Glutamatergic neuron (in vitro differentiated cells): Measurements from ENCODE around the gene FAM162B. TPM values are rescaled to one million over a fixed set of nuclear protein-coding genes. Genes with fewer than 3 reads are reported as not detected.
A peak's percentile ranks its signal among the peaks of the same experiment; 100 is the strongest.

Experiments
- DNase-seq: peaks from one replicate; pipeline ENCODE4 v3.0.0; 2022
- H3K27ac Mint-ChIP-seq: one replicate; pipeline ENCODE4 v1.8.0; 2020; ENCODE audit warnings: mild to moderate bottlenecking, mixed read lengths, inconsistent platforms; ENCODE audit not compliant: unreplicated experiment
- H3K27me3 Mint-ChIP-seq: one replicate; pipeline ENCODE4 v1.8.0; 2020; ENCODE audit warnings: mild to moderate bottlenecking, moderate library complexity, mixed read lengths, inconsistent platforms; ENCODE audit not compliant: unreplicated experiment
- H3K36me3 Mint-ChIP-seq: one replicate; pipeline ENCODE4 v1.8.0; 2020; ENCODE audit warnings: mild to moderate bottlenecking, mixed read lengths, inconsistent platforms; ENCODE audit not compliant: unreplicated experiment
- H3K4me1 Mint-ChIP-seq: one replicate; pipeline ENCODE4 v1.8.0; 2020; ENCODE audit warnings: mild to moderate bottlenecking, low read depth, mixed read lengths, inconsistent platforms; ENCODE audit not compliant: unreplicated experiment
- H3K4me3 Mint-ChIP-seq: one replicate; pipeline ENCODE4 v1.8.0; 2020; ENCODE audit warnings: mild to moderate bottlenecking, mixed read lengths, inconsistent platforms; ENCODE audit not compliant: unreplicated experiment
- H3K9me3 Mint-ChIP-seq: one replicate; pipeline ENCODE4 v1.8.0; 2020; ENCODE audit warnings: mild to moderate bottlenecking, moderate library complexity, mixed read lengths, inconsistent platforms; ENCODE audit not compliant: unreplicated experiment
- total RNA-seq: library from RNA; stranded (reverse); fragmentation: NEBNext Ultra II Directional; extraction: Animal tissue kit (Norgen Biotek cat#: 25700); gene quantifications from one replicate; pipeline ENCODE4 v1.2.1, GENCODE V29; 2021; ENCODE audit not compliant: unreplicated experiment
- TF ChIP-seq, protein P1 (sequence below): fragments of 200-600 bp; sonication (generic); IDR thresholded peaks from one replicate; pipeline ENCODE4 v1.5.0; 2021; ENCODE audit not compliant: partially characterized antibody, unreplicated experiment

The FAM162B gene
- total RNA-seq, 1 donor from 2014 or later = not detected

GRCh38 chr6:116793224-116793623 is 27.7 kb upstream of the FAM162B start:
- H3K27ac Mint-ChIP-seq = no peak overlapping the region
- H3K36me3 Mint-ChIP-seq = no peaks in the 10 kb centered on the region
- H3K27me3 Mint-ChIP-seq = peaks cover 2% of the 10 kb centered on the region
- TF ChIP-seq, protein P1, sequence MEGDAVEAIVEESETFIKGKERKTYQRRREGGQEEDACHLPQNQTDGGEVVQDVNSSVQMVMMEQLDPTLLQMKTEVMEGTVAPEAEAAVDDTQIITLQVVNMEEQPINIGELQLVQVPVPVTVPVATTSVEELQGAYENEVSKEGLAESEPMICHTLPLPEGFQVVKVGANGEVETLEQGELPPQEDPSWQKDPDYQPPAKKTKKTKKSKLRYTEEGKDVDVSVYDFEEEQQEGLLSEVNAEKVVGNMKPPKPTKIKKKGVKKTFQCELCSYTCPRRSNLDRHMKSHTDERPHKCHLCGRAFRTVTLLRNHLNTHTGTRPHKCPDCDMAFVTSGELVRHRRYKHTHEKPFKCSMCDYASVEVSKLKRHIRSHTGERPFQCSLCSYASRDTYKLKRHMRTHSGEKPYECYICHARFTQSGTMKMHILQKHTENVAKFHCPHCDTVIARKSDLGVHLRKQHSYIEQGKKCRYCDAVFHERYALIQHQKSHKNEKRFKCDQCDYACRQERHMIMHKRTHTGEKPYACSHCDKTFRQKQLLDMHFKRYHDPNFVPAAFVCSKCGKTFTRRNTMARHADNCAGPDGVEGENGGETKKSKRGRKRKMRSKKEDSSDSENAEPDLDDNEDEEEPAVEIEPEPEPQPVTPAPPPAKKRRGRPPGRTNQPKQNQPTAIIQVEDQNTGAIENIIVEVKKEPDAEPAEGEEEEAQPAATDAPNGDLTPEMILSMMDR = no peak
- H3K9me3 Mint-ChIP-seq = no peaks in the 10 kb centered on the region
- DNase-seq = no peak
- H3K4me3 Mint-ChIP-seq = no peak overlapping the region
- no peaks in the 10 kb centered on the region for H3K4me1 Mint-ChIP-seq

DNA sequence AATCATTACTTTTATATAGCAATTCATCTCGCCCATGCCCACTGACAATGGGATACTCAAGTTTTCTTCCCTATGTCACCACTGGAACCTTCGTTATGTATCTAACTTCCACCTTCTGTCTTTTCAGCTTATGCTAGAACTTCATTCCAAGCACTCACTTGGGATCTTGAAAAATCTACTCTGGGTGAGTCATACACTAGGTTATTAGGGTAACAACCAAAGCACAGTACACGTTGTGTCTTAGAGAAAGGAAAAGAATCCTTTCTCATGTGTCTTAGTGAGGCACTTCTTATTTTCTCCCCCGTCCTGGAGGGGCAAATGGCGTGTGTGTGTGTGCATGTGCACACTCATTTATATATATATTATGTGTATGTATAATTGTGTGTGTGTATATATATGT is 18.3 kb upstream of the FAM162B start:
- Mint-ChIP-seq H3K4me1 (no peaks in the 10 kb centered on the region), H3K27me3 (no peaks in the 10 kb centered on the region), H3K9me3 (no peaks in the 10 kb centered on the region), H3K36me3 (no peaks in the 10 kb centered on the region), H3K4me3 (no peak overlapping the region), H3K27ac (no peak overlapping the region)
- TF ChIP-seq, protein P1 = no peak
- DNase-seq = no peak

DNA sequence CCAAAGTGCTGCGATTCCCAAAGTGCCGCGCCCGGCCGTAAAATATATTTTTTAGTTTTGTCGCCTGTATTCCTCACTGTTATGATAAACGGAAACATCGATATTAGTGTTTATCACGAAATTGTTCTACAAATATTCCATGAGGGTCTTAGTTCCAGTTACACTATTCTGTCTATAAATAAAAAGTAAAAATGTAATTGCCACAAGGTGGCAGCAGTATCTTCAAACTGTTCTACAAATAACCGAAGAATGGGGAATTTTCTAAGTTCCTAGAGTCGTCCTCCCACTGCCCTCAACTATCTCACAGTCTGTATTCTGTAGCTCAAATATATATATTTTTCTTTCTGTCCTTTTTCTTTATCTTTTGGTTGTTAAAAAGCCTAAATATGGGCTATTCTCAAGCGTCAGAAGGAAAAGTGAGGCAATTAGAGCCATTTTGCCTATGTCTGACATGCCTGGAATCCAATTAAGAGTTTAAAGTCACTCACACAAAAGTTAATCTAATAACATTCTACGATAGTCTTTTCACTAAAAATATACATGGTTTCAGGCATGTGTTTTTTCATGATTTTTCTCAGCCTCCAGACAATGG is 14.2 kb upstream of the FAM162B start:
- Mint-ChIP-seq H3K27me3 (no peaks in the 10 kb centered on the region), H3K36me3 (no peaks in the 10 kb centered on the region), H3K27ac (no peak overlapping the region), H3K4me1 (no peaks in the 10 kb centered on the region), H3K9me3 (no peaks in the 10 kb centered on the region), H3K4me3 (no peak overlapping the region)
- TF ChIP-seq, protein P1 = peak; percentile 72
- DNase-seq = no peak

DNA sequence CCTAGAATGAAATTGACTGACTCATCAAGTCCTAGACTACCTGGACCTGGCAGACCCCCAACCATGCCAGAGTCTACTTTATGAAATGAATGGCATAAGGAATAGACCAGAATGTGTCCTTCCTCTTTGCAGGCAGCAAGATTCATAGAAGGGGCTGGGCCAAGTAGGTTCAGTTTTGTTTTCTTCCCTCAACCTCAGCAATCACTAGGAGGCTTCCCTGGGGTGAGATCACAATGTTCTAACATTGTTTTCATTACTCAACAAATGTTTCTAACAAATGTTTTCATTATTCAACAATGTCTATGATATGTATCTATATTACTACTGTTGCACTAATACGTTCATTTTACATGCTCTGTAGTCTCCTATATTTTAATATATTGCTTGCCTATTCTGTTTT is 8.4 kb upstream of the FAM162B start:
- TF ChIP-seq, protein P1 = no peak
- H3K27ac Mint-ChIP-seq = no peak overlapping the region
- H3K4me3 Mint-ChIP-seq = no peak overlapping the region
- H3K27me3 Mint-ChIP-seq = no peaks in the 10 kb centered on the region
- no peaks in the 10 kb centered on the region for H3K36me3 Mint-ChIP-seq
- peaks cover 3% of the 10 kb centered on the region for H3K9me3 Mint-ChIP-seq
- DNase-seq = no peak
- H3K4me1 Mint-ChIP-seq = no peaks in the 10 kb centered on the region

GRCh38 chr6:116772450-116772849 is 6.9 kb upstream of the FAM162B start:
- no peak overlapping the region for H3K27ac Mint-ChIP-seq
- no peak for DNase-seq
- H3K27me3 Mint-ChIP-seq = no peaks in the 10 kb centered on the region
- H3K4me3 Mint-ChIP-seq = no peak overlapping the region
- TF ChIP-seq, protein P1 = no peak
- H3K4me1 Mint-ChIP-seq = no peaks in the 10 kb centered on the region
- peaks cover 3% of the 10 kb centered on the region for H3K9me3 Mint-ChIP-seq
- no peaks in the 10 kb centered on the region for H3K36me3 Mint-ChIP-seq
